H9 (cell line): ENCODE data around the gene TMCC1. TPM values are rescaled to one million over a fixed set of nuclear protein-coding genes. Genes with fewer than 3 reads are reported as not detected.

Experiments
- DNase-seq: peaks from one replicate; pipeline ENCODE4 v3.0.0-alpha.2; 2017
- H2AFZ ChIP-seq: one replicate; pipeline ENCODE4 v1.6.1; 2013; ENCODE audit warnings: mild to moderate bottlenecking, low read length, control low read depth, moderate library complexity
- H2AK5ac ChIP-seq: 2 replicates; pipeline ENCODE4 v1.6.1; 2013; ENCODE audit warnings: low read length, control low read depth, mixed read lengths; ENCODE audit not compliant: insufficient read length
- H2BK120ac ChIP-seq: one replicate; pipeline ENCODE4 v1.6.1; 2013; ENCODE audit warnings: low read depth, mild to moderate bottlenecking, low read length, control low read depth, inconsistent platforms; ENCODE audit not compliant: poor library complexity, severe bottlenecking
- H2BK12ac ChIP-seq: 2 replicates; pipeline ENCODE4 v1.6.1; 2013; ENCODE audit warnings: low read length, control low read depth, mixed read lengths, low read depth; ENCODE audit not compliant: insufficient read length
- H2BK15ac ChIP-seq: 2 replicates; pipeline ENCODE4 v1.6.1; 2013; ENCODE audit warnings: low read depth, low read length, control low read depth
- H2BK20ac ChIP-seq: one replicate; pipeline ENCODE4 v1.6.1; 2013; ENCODE audit warnings: low read depth, mild to moderate bottlenecking, low read length, control low read depth, inconsistent platforms; ENCODE audit not compliant: poor library complexity, severe bottlenecking
- H2BK5ac ChIP-seq: 2 replicates; pipeline ENCODE4 v1.6.1; 2013; ENCODE audit warnings: low read length, control low read depth, mixed read lengths; ENCODE audit not compliant: insufficient read length
- H3K14ac ChIP-seq: 2 replicates; pipeline ENCODE4 v1.6.1; 2013; ENCODE audit warnings: low read length, control low read depth; ENCODE audit not compliant: insufficient read depth
- H3K18ac ChIP-seq: 2 replicates; pipeline ENCODE4 v1.6.1; 2013; ENCODE audit warnings: low read depth, mild to moderate bottlenecking, mixed read lengths, low read length, control low read depth; ENCODE audit not compliant: insufficient read length
- H3K23ac ChIP-seq: 2 replicates; pipeline ENCODE4 v1.6.1; 2013; ENCODE audit warnings: low read length, control low read depth, mixed read lengths, low read depth; ENCODE audit not compliant: insufficient read length
- H3K23me2 ChIP-seq: 2 replicates; pipeline ENCODE4 v1.6.1; 2013; ENCODE audit warnings: low read depth, mild to moderate bottlenecking, mixed read lengths, low read length, control low read depth; ENCODE audit not compliant: insufficient read length, poor library complexity, severe bottlenecking
- H3K27ac ChIP-seq: 2 replicates; pipeline ENCODE4 v1.5.1; 2013; ENCODE audit warnings: low read length, control low read depth, mixed read lengths, low read depth; ENCODE audit not compliant: insufficient read length
- H3K27me3 ChIP-seq: 2 replicates; pipeline ENCODE4 v1.6.1; 2013; ENCODE audit warnings: low read length, control low read depth, inconsistent platforms; ENCODE audit not compliant: insufficient read depth
- H3K4ac ChIP-seq: 2 replicates; pipeline ENCODE4 v1.6.1; 2013; ENCODE audit warnings: low read depth, mild to moderate bottlenecking, control low read depth, inconsistent platforms, low read length, moderate library complexity
- H3K4me1 ChIP-seq: 2 replicates; pipeline ENCODE4 v1.6.1; 2013; ENCODE audit warnings: low read length, control low read depth, inconsistent platforms; ENCODE audit not compliant: insufficient read depth
- H3K4me2 ChIP-seq: 2 replicates; pipeline ENCODE4 v1.6.1; 2013; ENCODE audit warnings: low read length, control low read depth, mixed read lengths; ENCODE audit not compliant: insufficient read length, insufficient read depth
- H3K56ac ChIP-seq: 2 replicates; pipeline ENCODE4 v1.6.1; 2013; ENCODE audit warnings: low read depth, mild to moderate bottlenecking, mixed read lengths, low read length, control low read depth; ENCODE audit not compliant: insufficient read length
- H3K79me1 ChIP-seq: 2 replicates; pipeline ENCODE4 v1.6.1; 2013; ENCODE audit warnings: low read depth, mild to moderate bottlenecking, moderate library complexity, low read length, control low read depth, inconsistent platforms; ENCODE audit not compliant: insufficient read depth, poor library complexity, severe bottlenecking
- H3K79me2 ChIP-seq: 2 replicates; pipeline ENCODE4 v1.6.1; 2013; ENCODE audit warnings: low read length, control low read depth, inconsistent platforms; ENCODE audit not compliant: insufficient read depth
- H3K9ac ChIP-seq: 2 replicates; pipeline ENCODE4 v1.6.1; 2013; ENCODE audit warnings: low read length, control low read depth, mixed read lengths; ENCODE audit not compliant: insufficient read length; ENCODE audit errors: extremely low read depth
- H3K9me3 ChIP-seq: one replicate; pipeline ENCODE4 v1.6.1; 2013; ENCODE audit warnings: low read depth, low read length, inconsistent platforms; ENCODE audit not compliant: control insufficient read depth
- H3T11ph ChIP-seq: one replicate; pipeline ENCODE4 v1.6.1; 2013; ENCODE audit warnings: mild to moderate bottlenecking, low read length, control low read depth, inconsistent platforms
- H4K20me1 ChIP-seq: one replicate; pipeline ENCODE4 v1.6.1; 2013; ENCODE audit not compliant: control insufficient read depth, insufficient read length, insufficient read depth
- H4K5ac ChIP-seq: 2 replicates; pipeline ENCODE4 v1.6.1; 2013; ENCODE audit warnings: low read depth, mild to moderate bottlenecking, mixed read lengths, low read length, control low read depth; ENCODE audit not compliant: insufficient read length
- H4K8ac ChIP-seq: replicated peaks from 2 replicates; pipeline ENCODE4 v1.6.1; 2013; ENCODE audit warnings: low read length, control low read depth, mixed read lengths, low read depth; ENCODE audit not compliant: insufficient read length
- H4K91ac ChIP-seq: 2 replicates; pipeline ENCODE4 v1.6.1; 2013; ENCODE audit warnings: low read depth, mild to moderate bottlenecking, moderate library complexity, mixed read lengths, low read length, control low read depth; ENCODE audit not compliant: insufficient read length
- H3K27ac Mint-ChIP-seq, 3 experiments: 2 replicates in 2 of 3; 3 replicates in 1 of 3; pipeline ENCODE4 v1.8.0; 2020 to 2021; ENCODE audit warnings: mixed read lengths in 3 of 3, mild to moderate bottlenecking in 1 of 3, moderate library complexity in 1 of 3
- H3K27me3 Mint-ChIP-seq: 2 replicates; pipeline ENCODE4 v1.8.0; 2021; ENCODE audit warnings: low read depth, mild to moderate bottlenecking, moderate library complexity, mixed read lengths
- H3K36me3 Mint-ChIP-seq, 3 experiments: 2 replicates in 2 of 3; 3 replicates in 1 of 3; pipeline ENCODE4 v1.8.0; 2020 to 2021; ENCODE audit warnings: low read depth in 3 of 3, mixed read lengths in 3 of 3; ENCODE audit not compliant: insufficient read depth in 1 of 3
- H3K4me1 Mint-ChIP-seq, 2 experiments: 2 replicates each; pipeline ENCODE4 v1.8.0; 2020; ENCODE audit warnings: mixed read lengths in 2 of 2
- H3K4me3 Mint-ChIP-seq, 2 experiments: 2 replicates in 1 of 2; 3 replicates in 1 of 2; pipeline ENCODE4 v1.8.0; 2020 to 2021; ENCODE audit warnings: mild to moderate bottlenecking in 2 of 2, mixed read lengths in 2 of 2, moderate library complexity in 1 of 2
- H3K9me3 Mint-ChIP-seq, 2 experiments: 2 replicates in 1 of 2; 3 replicates in 1 of 2; pipeline ENCODE4 v1.8.0; 2020; ENCODE audit warnings: mild to moderate bottlenecking in 2 of 2, mixed read lengths in 2 of 2, moderate library complexity in 1 of 2
- WGBS: extraction: QIAGEN DNeasy Blood & Tissue Kit; methylation state at CpG from one replicate; pipeline ENCODE4 v1.1.7; 2013; ENCODE audit warnings: missing lambda C conversion rate, low lambda C conversion rate, mixed read lengths; ENCODE audit not compliant: insufficient read length; ENCODE audit errors: extremely low coverage; 5-methylcytosine and 5-hydroxymethylcytosine counted together
- total RNA-seq: library from RNA; stranded (reverse); gene quantifications from 2 replicates; pipeline ENCODE4 v1.2.1, GENCODE V29; 2021
- TF ChIP-seq, protein P1 (sequence below): fragments of 200-600 bp; sonication (generic); conservative IDR thresholded peaks from 3 replicates; pipeline ENCODE4 v1.8.0; 2021; ENCODE audit warnings: antibody characterized with exemption, mild to moderate bottlenecking

Gene TMCC1
- total RNA-seq, 1 experiment from 2014 or later = 24.4 TPM

GRCh38 chr3:129943020-129943419, 49.5 kb upstream of the TMCC1 start:
- TF ChIP-seq, protein P1, sequence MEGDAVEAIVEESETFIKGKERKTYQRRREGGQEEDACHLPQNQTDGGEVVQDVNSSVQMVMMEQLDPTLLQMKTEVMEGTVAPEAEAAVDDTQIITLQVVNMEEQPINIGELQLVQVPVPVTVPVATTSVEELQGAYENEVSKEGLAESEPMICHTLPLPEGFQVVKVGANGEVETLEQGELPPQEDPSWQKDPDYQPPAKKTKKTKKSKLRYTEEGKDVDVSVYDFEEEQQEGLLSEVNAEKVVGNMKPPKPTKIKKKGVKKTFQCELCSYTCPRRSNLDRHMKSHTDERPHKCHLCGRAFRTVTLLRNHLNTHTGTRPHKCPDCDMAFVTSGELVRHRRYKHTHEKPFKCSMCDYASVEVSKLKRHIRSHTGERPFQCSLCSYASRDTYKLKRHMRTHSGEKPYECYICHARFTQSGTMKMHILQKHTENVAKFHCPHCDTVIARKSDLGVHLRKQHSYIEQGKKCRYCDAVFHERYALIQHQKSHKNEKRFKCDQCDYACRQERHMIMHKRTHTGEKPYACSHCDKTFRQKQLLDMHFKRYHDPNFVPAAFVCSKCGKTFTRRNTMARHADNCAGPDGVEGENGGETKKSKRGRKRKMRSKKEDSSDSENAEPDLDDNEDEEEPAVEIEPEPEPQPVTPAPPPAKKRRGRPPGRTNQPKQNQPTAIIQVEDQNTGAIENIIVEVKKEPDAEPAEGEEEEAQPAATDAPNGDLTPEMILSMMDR = no peak
- Mint-ChIP-seq H3K27ac (no peak overlapping the region), H3K4me1 (peaks cover 6 to 7% of the 10 kb centered on the region in 2 experiments), H3K4me3 (no peak overlapping the region), H3K9me3 (peaks cover 2 to 3% of the 10 kb centered on the region in 2 experiments; a peak in 2 of 5 replicates), H3K36me3 (peaks cover 0 to 2% (median 0%) of the 10 kb centered on the region in 3 experiments; a peak in 1 of 7 replicates), H3K27me3 (peaks cover 38% of the 10 kb centered on the region)
- WGBS = no CpG with 5 or more reads among the region's 3 CpGs
- H4K91ac ChIP-seq = no peak overlapping the region
- H3K4ac ChIP-seq = no peak overlapping the region
- H3K14ac ChIP-seq = no peak overlapping the region
- no peaks in the 10 kb centered on the region for H3K79me2 ChIP-seq
- no peak overlapping the region for H4K8ac ChIP-seq
- no peaks in the 10 kb centered on the region for H4K20me1 ChIP-seq
- no peak overlapping the region for H2AFZ ChIP-seq
- no peak overlapping the region for H2AK5ac ChIP-seq
- H3K79me1 ChIP-seq = no peaks in the 10 kb centered on the region
- no peak overlapping the region for H2BK20ac ChIP-seq
- no peaks in the 10 kb centered on the region for H3K9me3 ChIP-seq
- H3T11ph ChIP-seq = no peak overlapping the region
- no peak overlapping the region for H2BK12ac ChIP-seq
- H3K4me1 ChIP-seq = no peaks in the 10 kb centered on the region
- H3K4me2 ChIP-seq = no peak overlapping the region
- no peaks in the 10 kb centered on the region for H3K27me3 ChIP-seq
- no peak overlapping the region for H3K27ac ChIP-seq
- no peaks in the 10 kb centered on the region for H3K23me2 ChIP-seq
- no peak overlapping the region for H4K5ac ChIP-seq
- no peak overlapping the region for H3K9ac ChIP-seq
- no peak overlapping the region for H3K18ac ChIP-seq
- H3K56ac ChIP-seq = no peak overlapping the region
- H3K23ac ChIP-seq = no peak overlapping the region
- H2BK15ac ChIP-seq = no peak overlapping the region
- no peak for DNase-seq
- no peak overlapping the region for H2BK120ac ChIP-seq
- H2BK5ac ChIP-seq = no peak overlapping the region
